Large intestine (tissue), 12 donors: ENCODE measurements around the gene NPEPPS. TPM values are rescaled to one million over a fixed set of nuclear protein-coding genes. Genes with fewer than 3 reads are reported as not detected.
"Not testable (repeated sequence)": the region's sequence is repeated elsewhere in the genome, so short reads cannot be mapped to it uniquely, and the experiment has no call there.

ENCODE experiments used
- DNase-seq, 2 donors: peaks; one replicate each; pipeline versions ENCODE4 v3.0.0 to v3.0.0-alpha.2; 2013
- H3K27ac ChIP-seq: one replicate; pipeline ENCODE4 v1.5.1; 2013; ENCODE audit warnings: low read length
- H3K27me3 ChIP-seq: 2 replicates; pipeline ENCODE4 v1.6.1; 2013; ENCODE audit warnings: low read length; ENCODE audit not compliant: control insufficient read depth, insufficient read depth
- H3K36me3 ChIP-seq: 2 replicates; pipeline ENCODE4 v1.6.1; 2013; ENCODE audit warnings: low read length; ENCODE audit not compliant: control insufficient read depth, insufficient read depth
- H3K4me1 ChIP-seq: one replicate; pipeline ENCODE4 v1.6.1; 2013; ENCODE audit warnings: low read length; ENCODE audit not compliant: control insufficient read depth, insufficient read depth
- H3K4me3 ChIP-seq: one replicate; pipeline ENCODE4 v1.5.1; 2013; ENCODE audit warnings: low read length
- H3K9me3 ChIP-seq: one replicate; pipeline ENCODE4 v1.6.1; 2013; ENCODE audit warnings: mild to moderate bottlenecking, low read depth, low read length, moderate library complexity; ENCODE audit not compliant: control insufficient read depth
- WGBS: methylation state at CpG from one replicate; pipeline ENCODE4 v1.1.5; 2013; ENCODE audit warnings: low lambda C conversion rate; ENCODE audit not compliant: insufficient coverage; 5-methylcytosine and 5-hydroxymethylcytosine counted together
- long read RNA-seq, 11 donors: transcript quantifications; one replicate each; lab custom pipeline, GENCODE V29; 2026
- polyA plus RNA-seq: library from polyadenylated mRNA; unstranded; fragments of 120-200 nt; gene quantifications from one replicate; pipeline ENCODE4 v1.2.1, GENCODE V29; 2013

The NPEPPS gene, protein sequence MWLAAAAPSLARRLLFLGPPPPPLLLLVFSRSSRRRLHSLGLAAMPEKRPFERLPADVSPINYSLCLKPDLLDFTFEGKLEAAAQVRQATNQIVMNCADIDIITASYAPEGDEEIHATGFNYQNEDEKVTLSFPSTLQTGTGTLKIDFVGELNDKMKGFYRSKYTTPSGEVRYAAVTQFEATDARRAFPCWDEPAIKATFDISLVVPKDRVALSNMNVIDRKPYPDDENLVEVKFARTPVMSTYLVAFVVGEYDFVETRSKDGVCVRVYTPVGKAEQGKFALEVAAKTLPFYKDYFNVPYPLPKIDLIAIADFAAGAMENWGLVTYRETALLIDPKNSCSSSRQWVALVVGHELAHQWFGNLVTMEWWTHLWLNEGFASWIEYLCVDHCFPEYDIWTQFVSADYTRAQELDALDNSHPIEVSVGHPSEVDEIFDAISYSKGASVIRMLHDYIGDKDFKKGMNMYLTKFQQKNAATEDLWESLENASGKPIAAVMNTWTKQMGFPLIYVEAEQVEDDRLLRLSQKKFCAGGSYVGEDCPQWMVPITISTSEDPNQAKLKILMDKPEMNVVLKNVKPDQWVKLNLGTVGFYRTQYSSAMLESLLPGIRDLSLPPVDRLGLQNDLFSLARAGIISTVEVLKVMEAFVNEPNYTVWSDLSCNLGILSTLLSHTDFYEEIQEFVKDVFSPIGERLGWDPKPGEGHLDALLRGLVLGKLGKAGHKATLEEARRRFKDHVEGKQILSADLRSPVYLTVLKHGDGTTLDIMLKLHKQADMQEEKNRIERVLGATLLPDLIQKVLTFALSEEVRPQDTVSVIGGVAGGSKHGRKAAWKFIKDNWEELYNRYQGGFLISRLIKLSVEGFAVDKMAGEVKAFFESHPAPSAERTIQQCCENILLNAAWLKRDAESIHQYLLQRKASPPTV
- polyA plus RNA-seq, result 111 TPM
- long read RNA-seq, donor 1, full-length matches to known transcripts, result 8 of 13 reads
- long read RNA-seq, donor 1, partial matches to known transcripts, result 5 of 13 reads
- long read RNA-seq, donor 1, other reads (novel, unspliced or antisense), result 0 of 13 reads
- long read RNA-seq, donor 2, full-length matches to known transcripts, result 7 of 7 reads
- long read RNA-seq, donor 2, partial matches to known transcripts, result 0 of 7 reads
- long read RNA-seq, donor 2, other reads (novel, unspliced or antisense), result 0 of 7 reads
- long read RNA-seq, donor 3, result 0 reads
- long read RNA-seq, donor 4, result 0 reads
- long read RNA-seq, donor 5, full-length matches to known transcripts, result 5 of 5 reads
- long read RNA-seq, donor 5, partial matches to known transcripts, result 0 of 5 reads
- long read RNA-seq, donor 5, other reads (novel, unspliced or antisense), result 0 of 5 reads
- long read RNA-seq, donor 6, full-length matches to known transcripts, result 5 of 5 reads
- long read RNA-seq, donor 6, partial matches to known transcripts, result 0 of 5 reads
- long read RNA-seq, donor 6, other reads (novel, unspliced or antisense), result 0 of 5 reads
- long read RNA-seq, donor 7, result 0 reads
- long read RNA-seq, donor 8, full-length matches to known transcripts, result 7 of 7 reads
- long read RNA-seq, donor 8, partial matches to known transcripts, result 0 of 7 reads
- long read RNA-seq, donor 8, other reads (novel, unspliced or antisense), result 0 of 7 reads
- long read RNA-seq, donor 9, full-length matches to known transcripts, result 2 of 2 reads
- long read RNA-seq, donor 9, partial matches to known transcripts, result 0 of 2 reads
- long read RNA-seq, donor 9, other reads (novel, unspliced or antisense), result 0 of 2 reads
- long read RNA-seq, donor 10, full-length matches to known transcripts, result 11 of 19 reads
- long read RNA-seq, donor 10, partial matches to known transcripts, result 0 of 19 reads
- long read RNA-seq, donor 10, other reads (novel, unspliced or antisense), result 8 of 19 reads
- long read RNA-seq, donor 11, full-length matches to known transcripts, result 7 of 7 reads
- long read RNA-seq, donor 11, partial matches to known transcripts, result 0 of 7 reads
- long read RNA-seq, donor 11, other reads (novel, unspliced or antisense), result 0 of 7 reads

GRCh38 chr17:47530557-47531232, at the start of gene NPEPPS:
Gene NPEPPS, plus strand, starts transcription at chr17:47531108. Its CDS starts 193 bp downstream, at chr17:47531301.
- peak within 1 kb of the TSS; percentile 89 for H3K27ac ChIP-seq
- H3K4me1 ChIP-seq, H3K9me3 ChIP-seq, H3K36me3 ChIP-seq, H3K27me3 ChIP-seq: not testable (repeated sequence)
- WGBS, result no CpG with 5 or more reads among the region's 60 CpGs
- peak; percentile 82 to 90 for DNase-seq
- H3K4me3 ChIP-seq, result peak within 1 kb of the TSS; percentile 60

DNA sequence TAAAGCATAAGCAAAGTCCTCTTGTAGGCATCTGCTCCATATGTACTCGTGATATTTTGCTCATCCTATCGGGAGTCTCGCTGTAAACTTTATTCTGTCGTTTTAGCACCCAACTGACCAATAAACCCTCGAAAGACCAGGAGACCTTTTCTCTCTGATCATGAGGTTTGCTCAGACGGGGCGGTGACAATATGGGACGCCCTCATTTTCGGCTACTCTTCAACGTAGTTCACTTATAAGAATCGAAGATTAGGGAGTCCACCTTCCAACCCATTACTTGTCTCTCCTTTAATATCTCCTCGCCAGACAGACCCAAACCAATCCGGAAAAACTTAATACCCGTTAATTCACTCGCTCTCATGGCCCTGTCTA, 39.1 kb upstream of the NPEPPS start:
- peak overlapping the region; percentile 70 for H3K4me3 ChIP-seq
- WGBS, result no CpG with 5 or more reads among the region's 15 CpGs
- DNase-seq, result not testable (repeated sequence)

GRCh38 chr17:47499074-47499473, 31.8 kb upstream of the NPEPPS start:
- not testable (repeated sequence) for H3K27ac ChIP-seq, H3K36me3 ChIP-seq, H3K9me3 ChIP-seq, DNase-seq, H3K27me3 ChIP-seq, H3K4me3 ChIP-seq
- peaks cover 19% of the 10 kb centered on the region for H3K4me1 ChIP-seq
- no CpG with 5 or more reads among the region's 1 CpG for WGBS

More for the DNA sequence above, 39.1 kb upstream of the NPEPPS start:
- H3K36me3 ChIP-seq, H3K9me3 ChIP-seq, H3K4me1 ChIP-seq, H3K27me3 ChIP-seq: not testable (repeated sequence)
- peak overlapping the region; percentile 86 for H3K27ac ChIP-seq

DNA sequence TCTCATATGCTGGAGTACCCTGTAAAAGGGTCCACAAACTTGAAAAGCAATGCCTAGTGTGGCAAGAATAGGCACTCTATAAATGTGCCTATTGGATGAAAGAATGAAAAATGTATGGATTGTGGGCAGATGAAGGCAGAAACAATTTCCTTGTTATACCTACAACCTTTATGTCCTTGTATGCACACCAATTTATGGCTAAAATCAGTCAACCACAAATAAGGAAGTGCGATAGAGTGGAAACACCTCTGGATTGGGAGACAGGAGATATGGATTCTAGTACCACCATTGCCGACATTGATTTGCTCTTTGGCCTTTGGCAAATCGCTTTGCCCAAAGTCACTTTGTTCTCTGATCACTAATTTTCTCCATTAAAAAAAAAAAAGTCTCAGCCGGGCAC, 31.4 kb upstream of the NPEPPS start:
- not testable (repeated sequence) for H3K36me3 ChIP-seq, H3K4me3 ChIP-seq, H3K9me3 ChIP-seq, H3K27ac ChIP-seq, H3K27me3 ChIP-seq, DNase-seq
- WGBS, result no CpG with 5 or more reads among the region's 4 CpGs
- peaks cover 19% of the 10 kb centered on the region for H3K4me1 ChIP-seq

DNA sequence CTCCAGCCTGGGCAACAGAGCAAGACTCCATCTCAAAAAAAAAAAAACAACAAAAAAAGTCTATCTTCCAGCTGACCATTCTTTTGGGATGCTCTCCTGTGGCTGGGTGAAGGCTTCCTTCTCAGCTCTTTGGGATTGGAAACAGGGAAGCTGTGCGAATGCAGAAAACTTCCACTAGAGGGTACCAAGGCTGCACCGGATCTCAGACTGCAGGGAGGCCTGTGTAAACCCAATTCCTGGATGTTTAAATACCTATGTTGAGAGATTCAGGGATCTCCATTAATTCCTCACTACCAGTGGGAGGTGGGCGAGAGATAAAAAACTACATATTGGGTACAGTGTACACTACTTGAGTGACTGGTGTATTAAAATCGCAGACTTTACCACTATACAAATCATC, 30.3 kb upstream of the NPEPPS start:
- not testable (repeated sequence) for H3K9me3 ChIP-seq, H3K27me3 ChIP-seq, H3K36me3 ChIP-seq, DNase-seq, H3K4me3 ChIP-seq, H3K27ac ChIP-seq
- no CpG with 5 or more reads among the region's 4 CpGs for WGBS
- H3K4me1 ChIP-seq, result peaks cover 19% of the 10 kb centered on the region

GRCh38 chr17:47502122-47502731, 28.7 kb upstream of the NPEPPS start:
- H3K4me3 ChIP-seq, H3K27me3 ChIP-seq, H3K9me3 ChIP-seq, H3K36me3 ChIP-seq: not testable (repeated sequence)
- peaks cover 19% of the 10 kb centered on the region for H3K4me1 ChIP-seq
- peak overlapping the region; percentile 91 for H3K27ac ChIP-seq
- peak; percentile 29 to 56 for DNase-seq
- no CpG with 5 or more reads among the region's 8 CpGs for WGBS

GRCh38 chr17:47502776-47503455, 28.0 kb upstream of the NPEPPS start:
- H3K9me3 ChIP-seq, H3K36me3 ChIP-seq, H3K27me3 ChIP-seq, H3K4me3 ChIP-seq: not testable (repeated sequence)
- Histone ChIP-seq H3K4me1 (peaks cover 19% of the 10 kb centered on the region), H3K27ac (peak overlapping the region; percentile 91)
- WGBS, result no CpG with 5 or more reads among the region's 2 CpGs
- DNase-seq, result peak; percentile 16 to 42

- peak overlapping the region; percentile 88 for H3K27ac ChIP-seq
- not testable (repeated sequence) for H3K27me3 ChIP-seq, H3K4me3 ChIP-seq, H3K36me3 ChIP-seq, H3K4me1 ChIP-seq, H3K9me3 ChIP-seq
- no CpG with 5 or more reads among the region's 3 CpGs for whole genome bisulfite sequencing
- DNase-seq, result peak; percentile 29 to 84
Observed at GRCh38 chr17:47511701-47512146, 19.2 kb upstream of the NPEPPS start.
